ENCODE measurements around the gene NABP1.

The NABP1 gene

GRCh38 chr2:191713837-191714236, 35.9 kb downstream of the NABP1 start:
- no peak for DNase-seq

GRCh38 chr2:191714925-191715324, 37.0 kb downstream of the NABP1 start:
- DNase-seq, result no peak

GRCh38 chr2:191715471-191715870, 37.5 kb downstream of the NABP1 start:
- no peak for DNase-seq

GRCh38 chr2:191719261-191719660, 41.3 kb downstream of the NABP1 start:
- no peak for DNase-seq

GRCh38 chr2:191719938-191720337, 42.0 kb downstream of the NABP1 start:
- no peak for DNase-seq

GRCh38 chr2:191721331-191721730, 43.4 kb downstream of the NABP1 start:
- no peak for DNase-seq

- no peak for DNase-seq
Measured at GRCh38 chr2:191724015-191724414, 46.1 kb downstream of the NABP1 start.

GRCh38 chr2:191728750-191729624, 51.1 kb downstream of the NABP1 start:
- no peak for DNase-seq

- no peak for DNase-seq
Measured at GRCh38 chr2:191730263-191730662, 52.3 kb downstream of the NABP1 start.
